Central memory CD4-positive, alpha-beta T cell (primary cell): ENCODE measurements around the gene SH3RF3.

ENCODE experiments used
- DNase-seq: peaks from one replicate; pipeline ENCODE4 v3.0.0; 2022

The SH3RF3 gene

DNA sequence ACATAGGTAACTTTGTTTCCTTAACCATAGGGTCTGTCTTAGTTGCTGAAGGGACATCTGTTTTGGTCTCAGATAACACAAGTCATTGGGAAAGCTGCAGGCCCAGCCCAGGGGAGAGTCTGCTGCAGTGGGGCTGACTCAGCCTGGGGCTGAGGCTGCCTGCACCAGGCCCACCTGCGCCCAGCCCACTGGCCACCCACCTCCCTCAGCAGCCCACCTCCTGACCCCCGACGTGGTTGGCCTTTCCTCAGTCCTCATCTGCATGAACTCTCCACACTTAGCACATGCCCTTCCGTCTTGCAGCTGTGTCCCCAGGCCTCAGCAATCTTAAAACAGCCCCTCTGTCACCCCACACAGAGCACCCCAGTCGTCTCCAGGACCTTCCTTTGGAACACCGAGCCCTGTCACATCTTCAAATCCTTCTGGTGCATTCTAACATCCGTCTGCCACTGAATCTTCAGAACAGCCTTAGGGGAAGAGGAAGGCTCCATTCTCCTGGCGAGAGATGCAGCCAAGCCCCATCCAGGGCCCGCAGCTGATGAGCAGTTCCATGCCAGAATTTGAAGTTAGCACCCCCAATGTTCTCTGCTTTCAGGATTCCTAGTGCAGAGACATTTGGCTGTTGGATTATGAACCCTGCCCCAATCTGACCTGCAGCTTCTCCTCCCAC is 253.4 kb downstream of the SH3RF3 start:
- no peak for DNase-seq

DNA sequence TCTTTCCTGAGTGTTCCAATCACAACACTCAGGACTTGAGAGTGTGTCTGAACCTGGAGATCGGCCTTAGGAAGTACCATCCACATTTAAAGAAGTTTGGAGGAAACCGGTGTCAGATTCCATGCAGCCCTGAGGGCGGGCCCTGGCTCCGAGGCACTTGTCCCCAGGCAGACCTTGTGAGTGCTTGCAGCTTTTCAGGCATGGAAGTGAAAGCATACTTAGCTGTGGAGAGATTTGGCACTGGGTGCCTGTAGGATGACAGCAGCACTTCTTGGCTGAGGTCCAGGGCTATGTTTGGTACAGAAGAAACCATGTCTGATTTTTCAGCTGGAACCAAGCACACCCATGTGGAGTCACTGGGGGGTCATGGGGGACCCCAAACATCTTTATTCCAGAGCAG is 253.9 kb downstream of the SH3RF3 start:
- no peak for DNase-seq

DNA sequence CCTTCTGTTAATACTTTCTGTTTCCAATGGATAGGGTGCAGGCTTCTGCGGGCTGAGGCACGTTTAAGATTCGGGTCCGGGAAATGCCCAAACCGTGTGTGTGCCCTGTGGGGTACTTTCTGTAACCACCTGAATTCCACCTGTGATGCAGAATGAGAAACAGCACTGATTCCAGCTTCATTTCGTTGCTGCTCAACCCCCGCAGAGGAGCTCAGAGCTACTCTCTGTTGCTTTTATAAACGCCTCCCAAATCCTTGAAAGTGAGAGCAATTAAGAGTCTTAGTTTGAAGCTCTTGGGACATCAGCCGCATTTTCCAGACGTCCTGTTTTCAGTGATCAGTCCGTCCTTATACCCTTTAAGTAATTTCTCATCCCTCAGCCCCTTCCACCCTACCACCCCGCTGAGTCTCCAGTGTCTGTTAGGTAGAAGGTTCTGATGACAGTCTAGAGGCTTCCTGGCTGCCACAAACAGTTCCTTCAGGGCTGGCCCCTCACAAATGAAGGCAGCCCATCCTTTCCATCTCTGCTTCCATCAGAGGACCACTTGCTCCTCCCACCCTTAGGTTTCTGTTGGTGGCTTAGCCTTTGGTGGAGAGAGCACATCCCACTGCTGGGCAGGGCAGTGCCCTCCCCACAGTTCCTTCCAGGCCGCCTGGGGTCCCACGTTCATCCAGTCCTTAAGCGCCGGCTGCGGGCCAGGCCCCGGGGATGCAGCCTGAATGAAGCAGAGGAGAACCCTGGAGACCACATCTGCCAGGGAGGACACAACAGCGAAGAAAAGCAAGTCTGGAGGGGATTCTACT is 254.7 kb downstream of the SH3RF3 start:
- no peak for DNase-seq

DNA sequence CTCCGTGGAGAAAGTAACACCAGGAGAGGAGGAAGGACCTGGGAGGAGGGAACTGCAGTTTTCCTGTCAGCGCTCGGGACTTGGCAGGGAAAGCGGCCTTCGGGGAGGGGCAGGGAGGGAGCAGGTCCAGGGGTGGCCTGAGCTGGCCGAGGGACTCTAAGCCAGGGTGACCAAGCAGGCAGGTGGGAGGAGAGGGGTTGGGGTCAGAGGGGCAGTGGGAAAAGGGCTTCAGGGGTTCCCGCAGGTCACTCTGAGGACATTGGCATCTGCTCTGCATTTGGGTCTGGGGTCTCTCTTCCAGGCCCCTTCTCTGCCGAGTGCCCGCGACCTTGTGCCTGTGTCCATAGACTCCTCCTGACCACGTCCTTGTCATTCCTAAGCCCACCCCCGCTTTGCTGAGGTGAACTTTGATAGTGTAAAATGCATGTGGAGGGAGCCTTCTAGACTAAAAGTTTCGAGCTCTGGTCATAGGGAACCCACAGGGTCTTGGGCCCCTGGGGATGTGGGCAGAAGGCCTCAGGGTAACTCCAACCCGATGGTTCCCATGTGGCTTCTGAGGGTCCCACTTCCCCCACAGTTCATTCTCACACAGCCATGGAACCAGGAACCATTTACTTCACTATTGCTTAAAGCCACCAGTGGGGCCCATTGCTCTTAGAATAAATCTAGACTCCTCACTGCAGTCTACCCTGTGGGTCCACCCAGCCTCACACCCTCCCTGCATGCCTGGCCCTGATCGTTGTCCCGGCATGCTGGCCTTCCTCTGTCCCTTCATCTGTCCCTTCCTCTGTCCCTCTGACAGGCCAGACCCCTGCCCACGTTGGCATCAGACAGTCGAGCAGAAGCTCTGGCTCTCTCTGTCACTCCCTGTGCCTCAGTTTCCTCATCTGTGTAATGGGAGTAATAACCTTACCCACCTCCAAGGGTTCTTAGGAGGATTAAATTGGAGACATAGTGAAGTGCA is 255.6 kb downstream of the SH3RF3 start:
- DNase-seq, result no peak

DNA sequence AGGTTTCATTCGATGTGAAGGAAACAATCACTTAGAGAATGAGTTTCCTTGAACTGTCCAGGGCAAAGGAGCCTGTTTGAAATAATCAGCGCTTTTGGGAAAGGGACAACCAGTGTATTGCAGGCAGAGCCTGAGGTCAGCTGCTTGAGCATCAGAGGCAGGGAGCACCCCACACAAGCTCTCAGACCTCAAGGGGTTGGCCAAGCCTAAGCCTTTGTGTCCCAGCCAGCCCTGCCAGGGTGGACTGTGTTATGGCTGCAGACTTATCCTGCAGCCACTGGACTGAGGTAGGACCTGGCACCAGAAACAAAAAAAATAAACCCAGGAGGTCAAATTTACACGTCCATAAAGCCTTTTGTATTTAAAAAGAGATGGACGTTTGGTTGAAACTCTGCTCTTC is 256.5 kb downstream of the SH3RF3 start:
- no peak for DNase-seq

DNA sequence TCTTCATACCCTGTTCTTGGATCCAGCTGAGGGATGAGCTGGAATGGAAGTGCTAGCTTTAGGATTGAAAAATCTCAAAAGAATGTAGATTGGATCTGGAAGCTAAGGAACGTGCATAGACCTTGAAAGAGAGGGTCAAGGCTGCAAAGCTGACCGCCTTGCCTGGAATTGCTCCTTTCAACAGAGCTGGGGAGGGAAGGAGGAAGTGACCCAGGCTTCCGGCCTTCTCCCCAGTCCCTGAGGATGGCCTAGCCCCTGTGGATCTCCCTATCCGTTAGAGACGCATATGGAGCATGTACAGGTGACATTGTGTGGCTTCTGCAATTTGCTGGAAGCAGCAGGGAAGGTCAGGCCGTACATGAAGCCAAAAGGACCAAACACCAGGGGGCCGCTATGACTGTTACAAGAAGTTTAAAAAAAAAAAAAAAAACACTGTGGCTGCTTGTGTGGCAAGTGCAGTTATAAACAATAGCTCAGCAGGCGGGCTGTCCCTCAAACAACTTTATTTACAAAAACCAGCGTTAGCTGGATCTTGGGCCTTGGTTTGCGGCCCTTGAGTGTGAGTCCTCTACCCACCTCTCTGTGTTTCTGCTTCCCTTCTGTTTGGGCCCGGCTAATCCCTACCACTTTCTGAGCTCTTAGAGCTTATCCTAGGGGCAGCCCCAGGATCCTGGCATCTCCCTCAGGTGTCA is 257.1 kb downstream of the SH3RF3 start:
- no peak for DNase-seq

DNA sequence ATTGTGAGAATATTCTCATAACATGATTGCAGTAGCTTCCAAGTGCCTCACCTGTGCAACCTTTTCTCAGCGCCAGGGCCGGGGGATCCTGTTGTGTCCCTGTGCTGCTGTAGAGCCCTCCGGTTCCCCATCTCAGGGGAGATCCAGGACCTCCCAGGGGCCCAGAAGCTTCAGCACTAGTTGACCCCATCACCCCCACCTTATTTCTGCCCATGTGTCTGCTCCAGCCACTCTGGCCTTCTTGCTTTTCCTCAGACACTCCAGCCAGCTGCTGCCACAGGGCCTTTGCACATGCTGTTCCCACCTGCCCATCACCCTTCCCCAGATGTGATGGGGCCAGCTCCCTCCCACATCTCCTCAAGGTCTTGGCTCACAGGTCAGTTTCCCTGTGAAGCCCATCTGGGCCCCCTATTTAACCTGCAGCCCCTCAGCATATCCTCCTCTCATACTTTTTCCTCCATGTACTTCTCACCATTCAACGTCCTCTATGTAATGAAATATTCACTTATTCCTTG is 258.3 kb downstream of the SH3RF3 start:
- no peak for DNase-seq

DNA sequence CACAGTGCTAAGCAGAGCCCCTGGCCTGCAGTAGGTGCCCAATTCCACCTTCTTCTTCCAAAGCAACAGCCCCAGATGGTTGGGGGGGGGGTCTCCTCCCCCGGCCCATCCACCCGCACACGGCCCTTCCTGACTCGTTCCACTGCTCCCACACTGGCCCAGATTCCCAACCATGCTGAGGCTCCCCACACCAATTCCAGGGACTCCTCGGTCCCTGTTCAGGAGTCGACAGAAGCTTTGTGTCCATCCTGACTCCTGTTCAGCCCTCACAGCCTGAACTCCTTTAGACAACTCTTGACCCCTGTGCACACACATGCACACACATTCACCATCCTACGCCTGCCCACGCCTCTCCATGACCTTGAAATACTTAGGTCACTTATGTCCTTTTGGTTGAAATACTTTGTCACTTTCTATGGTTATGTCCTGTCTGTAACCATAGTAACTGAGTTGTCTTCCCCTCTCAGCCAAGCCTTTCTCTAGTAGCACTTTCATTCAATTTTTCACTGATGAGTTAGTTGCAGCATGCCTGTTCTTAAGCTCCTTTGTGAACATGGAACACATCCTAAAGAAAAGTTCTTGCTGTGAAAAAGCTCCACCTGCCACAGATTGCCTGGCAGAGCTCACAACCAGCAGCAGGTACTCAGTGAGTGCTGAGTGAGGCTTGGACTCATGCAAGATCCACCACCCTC is 258.9 kb downstream of the SH3RF3 start:
- DNase-seq, result no peak

DNA sequence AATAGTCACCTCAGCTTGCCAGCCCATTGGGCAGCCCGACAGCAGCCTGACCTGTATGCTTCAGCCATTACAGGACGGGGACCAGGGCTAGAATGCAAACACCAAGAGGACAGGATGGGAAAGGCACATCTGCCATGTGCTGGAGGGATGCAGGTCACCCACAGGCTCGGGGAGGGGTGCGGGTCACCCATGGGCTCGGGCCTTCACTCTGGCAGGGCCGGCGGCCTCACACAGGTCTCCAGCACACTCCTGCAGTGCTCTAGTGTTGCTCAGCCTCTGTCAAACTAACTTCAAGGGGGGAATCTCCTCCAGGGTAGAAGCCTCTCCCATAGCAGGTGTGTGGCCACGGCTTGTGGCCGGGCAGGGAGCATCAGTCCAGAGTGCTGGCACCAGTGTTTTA is 262.2 kb downstream of the SH3RF3 start:
- no peak for DNase-seq

DNA sequence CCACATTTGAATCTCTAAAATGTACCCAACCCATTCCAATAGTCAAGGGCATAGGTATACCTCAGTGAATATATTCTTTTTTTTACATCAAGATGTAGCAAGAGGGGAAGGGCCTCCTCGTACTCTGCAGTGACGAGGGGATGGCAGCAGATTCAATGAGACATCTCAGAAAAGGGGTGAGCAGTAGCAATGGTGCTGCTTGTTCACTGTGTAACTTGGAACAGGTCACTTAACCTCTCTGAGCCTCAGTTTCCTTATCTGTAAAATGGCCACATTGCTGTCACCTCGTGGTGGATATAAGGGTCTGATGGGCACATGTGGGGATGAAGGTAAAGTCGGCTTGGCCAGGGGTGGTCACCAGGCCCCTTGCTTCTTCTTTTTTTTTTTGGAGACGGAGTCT is 263.1 kb downstream of the SH3RF3 start:
- no peak for DNase-seq

DNA sequence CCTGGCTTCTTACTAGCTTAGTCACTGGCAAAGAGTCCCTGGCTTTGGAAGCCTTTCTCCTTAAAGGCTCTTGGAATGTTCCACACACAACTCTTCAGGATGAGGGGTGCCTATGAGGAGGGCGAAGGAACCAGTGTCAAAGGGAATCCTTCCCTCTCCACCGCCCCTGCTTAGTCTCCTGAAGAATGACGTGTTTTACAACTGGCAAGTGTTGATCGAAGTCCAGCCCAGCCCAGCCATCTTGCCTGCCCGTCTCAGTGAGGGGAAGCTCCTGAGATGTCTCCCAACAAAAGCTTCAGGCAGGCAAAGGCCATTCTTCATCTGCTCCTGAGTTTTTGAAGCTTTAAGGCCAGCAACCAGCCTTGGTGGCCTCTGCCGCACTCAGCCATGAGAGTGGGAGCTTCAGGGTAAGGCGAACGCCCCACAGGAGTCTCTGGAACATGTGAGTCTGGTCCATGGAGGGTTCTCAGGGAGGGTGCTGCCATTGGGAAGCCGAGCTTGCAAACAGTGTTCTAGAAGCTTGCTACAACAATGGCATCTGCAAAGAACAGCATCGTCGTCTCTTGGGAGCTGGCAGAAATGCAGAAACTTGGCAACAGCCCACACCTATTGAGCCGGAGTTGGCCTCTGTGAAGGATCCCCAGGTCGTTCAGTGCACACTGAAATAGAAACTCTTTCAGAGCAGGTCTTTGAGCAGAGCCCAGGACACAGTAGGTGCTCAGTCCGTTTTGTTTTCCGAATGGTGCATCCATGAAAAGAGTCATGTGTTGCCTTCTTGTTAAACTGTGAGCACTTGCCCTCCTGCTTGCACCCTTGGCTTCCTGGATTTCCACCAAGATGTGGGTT is 264.0 kb downstream of the SH3RF3 start:
- no peak for DNase-seq

DNA sequence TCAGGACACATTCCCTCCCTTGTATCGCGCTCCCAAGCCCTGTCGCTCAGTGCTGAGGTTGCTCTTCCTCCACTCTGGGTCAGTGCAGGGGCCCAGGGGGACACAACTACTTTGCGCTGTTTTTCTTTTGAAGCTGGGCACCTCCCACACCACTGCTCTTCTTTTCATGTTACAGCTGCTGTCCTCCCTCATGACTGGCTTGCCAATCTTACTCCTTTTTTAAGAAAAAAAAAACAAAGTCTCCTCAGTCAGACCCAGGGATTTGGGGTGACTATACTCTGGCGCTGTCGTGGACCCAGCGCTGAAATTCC is 264.6 kb downstream of the SH3RF3 start:
- DNase-seq, result no peak

DNA sequence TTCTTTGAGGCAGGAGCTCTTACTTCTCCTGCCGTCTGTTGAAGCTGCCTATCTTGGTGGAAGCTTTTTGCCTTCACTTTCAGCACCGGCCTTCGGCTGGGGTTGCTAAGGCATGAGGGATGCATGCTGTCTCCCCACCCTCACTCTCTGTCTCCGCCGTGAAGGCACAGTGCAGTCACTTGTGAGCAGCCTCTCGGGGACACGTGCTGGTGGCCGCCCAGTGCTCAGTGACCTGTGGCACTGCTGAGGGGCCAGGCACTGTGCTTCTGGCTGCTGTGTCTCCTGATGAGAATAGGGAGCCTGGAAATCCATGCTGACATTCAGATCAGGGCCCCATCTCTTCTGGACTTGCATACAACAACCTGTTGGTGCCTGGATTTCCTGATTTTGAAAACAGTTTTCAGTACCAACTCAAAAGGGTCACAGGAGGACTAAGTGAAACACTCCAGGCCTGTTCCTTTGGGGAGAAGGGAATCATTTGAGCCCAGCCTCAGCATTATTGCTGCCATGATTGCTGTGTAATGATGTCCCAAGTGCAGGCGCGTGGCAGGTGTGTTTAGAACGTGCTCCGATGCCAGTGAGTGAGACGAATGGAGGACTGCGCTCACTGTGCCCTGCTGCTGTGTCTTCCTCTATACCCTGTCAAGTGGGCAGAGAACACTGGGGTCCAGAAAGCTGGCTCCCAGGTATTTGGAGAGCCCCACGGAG is 266.6 kb downstream of the SH3RF3 start:
- no peak for DNase-seq

DNA sequence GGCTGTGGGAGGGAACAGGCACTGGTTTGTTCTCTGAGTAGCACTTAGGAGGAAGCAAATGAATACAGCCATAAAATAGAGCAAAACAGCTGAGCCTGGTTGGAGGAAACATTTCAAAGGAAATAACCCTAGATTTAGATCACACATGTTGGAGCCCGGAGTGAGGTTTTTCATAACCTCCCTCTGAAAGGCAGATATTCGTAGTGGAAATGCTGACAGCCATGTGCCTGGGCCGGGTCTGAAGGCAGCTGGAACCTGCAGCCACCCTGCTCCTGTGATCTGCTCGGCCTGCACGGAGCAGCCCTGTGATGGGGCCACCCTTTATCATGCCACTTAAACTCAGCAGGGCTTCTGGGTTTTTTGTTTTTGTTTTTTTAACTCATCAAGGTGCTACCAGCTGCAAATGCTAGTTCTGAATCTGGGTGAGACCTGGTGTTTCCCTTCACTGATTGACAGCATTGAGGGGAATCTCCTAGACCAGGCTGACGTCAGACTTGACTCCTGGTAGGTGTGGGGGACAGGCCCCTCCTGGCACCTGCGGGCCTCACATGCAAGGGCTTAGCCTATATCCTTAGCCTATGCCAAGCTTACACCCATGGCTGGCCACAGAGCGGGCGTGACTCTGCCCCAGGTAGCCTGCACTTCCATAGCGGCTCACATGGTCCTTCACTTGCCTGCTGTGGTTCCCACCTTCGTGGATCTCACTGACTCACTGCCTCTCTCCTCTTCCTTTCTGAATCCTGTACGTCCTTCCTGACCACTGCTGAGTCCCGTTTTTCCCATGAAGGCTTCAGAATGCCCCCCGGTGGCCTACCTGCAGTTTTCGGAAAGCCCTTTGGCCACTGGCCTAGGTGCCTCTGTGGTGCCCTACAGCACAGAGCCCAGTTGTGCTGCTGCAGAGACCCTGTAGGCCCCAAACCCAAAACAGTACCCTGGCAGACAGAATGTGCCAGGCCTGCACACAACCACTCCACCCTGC is 267.5 kb downstream of the SH3RF3 start:
- DNase-seq, result no peak

DNA sequence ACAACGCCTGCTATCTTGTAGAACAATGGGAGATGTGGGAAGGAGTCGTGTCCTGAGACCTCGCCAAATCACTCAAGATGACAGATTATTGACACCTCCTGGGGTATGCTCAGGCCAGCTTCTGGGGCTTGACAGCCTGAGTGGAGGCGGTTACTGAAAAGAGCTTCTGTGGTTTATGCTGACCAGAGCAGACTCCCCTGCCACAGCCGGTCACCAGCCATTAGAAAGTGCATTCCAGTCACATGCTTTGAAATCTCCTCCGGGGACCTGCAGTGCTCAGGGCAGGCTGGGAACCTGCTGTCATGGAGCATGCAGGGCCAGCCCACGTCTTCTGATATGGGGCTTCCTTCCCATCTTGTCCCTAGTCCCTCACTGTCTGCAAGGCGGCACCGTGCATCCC is 268.9 kb downstream of the SH3RF3 start:
- DNase-seq, result no peak

DNA sequence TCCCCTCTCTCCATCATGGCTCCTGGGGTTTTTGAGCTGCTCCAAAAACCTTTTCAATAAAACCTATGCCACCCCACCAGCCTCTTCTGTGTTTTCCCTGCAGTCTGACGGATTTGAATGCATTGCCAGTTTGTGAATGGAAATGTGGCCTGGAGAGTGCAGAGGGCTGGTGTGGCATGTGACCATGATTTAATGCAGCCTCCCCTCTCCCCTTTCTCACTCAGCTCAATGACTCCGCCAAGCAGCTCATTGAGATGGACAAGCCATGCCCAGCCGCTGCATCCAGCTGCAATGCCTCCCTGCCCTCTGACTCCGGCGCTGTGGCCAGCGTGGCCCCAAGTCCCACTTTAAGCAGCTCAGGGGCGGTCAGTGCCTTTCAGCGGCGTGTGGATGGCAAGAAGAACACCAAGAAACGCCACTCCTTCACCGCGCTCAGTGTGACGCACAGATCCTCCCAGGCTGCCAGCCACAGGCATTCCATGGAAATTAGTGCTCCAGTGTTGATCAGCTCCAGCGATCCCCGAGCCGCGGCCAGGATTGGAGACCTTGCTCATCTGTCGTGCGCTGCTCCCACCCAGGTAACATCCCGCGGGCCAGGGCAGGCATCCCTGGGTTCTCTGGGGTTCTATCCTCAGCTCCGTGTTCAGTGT is 269.5 kb downstream of the SH3RF3 start:
- DNase-seq, result no peak

DNA sequence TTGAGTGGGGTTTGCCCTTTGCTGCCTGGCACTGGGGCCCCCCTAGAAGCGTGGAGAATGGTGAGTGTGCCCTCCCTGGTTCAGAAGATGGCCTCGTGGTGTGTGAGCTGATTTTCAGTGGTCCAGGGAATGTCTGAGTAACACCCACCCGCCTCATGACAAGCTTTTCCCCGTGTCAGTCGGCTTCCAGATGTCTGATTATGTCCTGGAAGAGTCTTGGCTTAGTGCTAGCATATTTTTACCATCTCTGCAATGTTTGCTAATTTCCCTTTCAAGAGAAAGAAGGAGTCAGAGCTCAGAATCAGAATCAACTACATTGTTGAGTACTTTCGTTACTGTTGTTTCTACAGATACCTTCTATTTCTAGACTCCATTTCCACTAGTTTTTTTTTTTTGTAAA is 270.1 kb downstream of the SH3RF3 start:
- DNase-seq, result no peak

DNA sequence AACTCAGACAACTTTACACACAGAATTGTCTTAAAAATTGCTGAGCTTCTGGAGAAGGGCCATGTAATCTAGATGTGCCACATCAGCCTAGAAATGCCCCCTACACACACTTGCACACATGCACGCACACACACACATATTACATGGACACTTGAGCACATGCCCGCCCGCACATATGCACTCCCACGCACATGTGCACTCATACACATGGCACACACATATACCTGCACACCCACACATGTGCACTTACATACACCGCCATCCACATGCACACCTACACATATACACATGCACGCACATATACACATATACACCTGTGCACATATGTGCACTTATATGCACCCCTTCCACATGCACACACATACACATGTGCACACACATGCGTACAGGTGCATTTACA is 271.1 kb downstream of the SH3RF3 start:
- no peak for DNase-seq

DNA sequence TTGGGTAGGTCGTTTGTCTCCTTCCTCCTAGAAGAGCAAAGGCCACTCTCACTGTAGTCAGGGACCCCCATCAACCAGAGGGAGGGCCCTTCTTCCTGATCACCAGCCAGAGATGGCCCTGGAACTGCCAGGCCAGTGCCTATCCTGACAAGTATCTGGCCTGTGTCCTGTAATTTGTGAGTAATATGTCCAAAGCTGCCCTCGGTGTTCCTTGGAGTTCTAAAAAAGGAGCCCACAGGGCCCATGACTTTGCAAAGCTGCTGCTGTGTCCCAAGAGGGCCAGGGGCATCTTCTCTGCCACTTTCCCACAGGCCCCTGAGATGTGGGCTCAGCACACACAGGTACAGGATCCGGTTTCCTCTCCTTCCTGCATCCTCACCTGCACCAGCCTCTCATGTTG is 272.4 kb downstream of the SH3RF3 start:
- DNase-seq, result no peak
